ENCODE results near the gene ADSS1.

The ADSS1 gene

GRCh38 chr14:104699426-104699748 lies 24.6 kb upstream of the ADSS1 start:
- TF ChIP-seq POLR2A (IDR thresholded peaks at IDR 0.05; ENCODE audit: low read depth, low read length) (no peak), POLR2AphosphoS5 (IDR thresholded peaks at IDR 0.05; ENCODE audit: low read depth, low read length) (no peak), TAF1 (IDR thresholded peaks at IDR 0.05; ENCODE audit: low read depth, low read length) (no peak), PAX5 (IDR thresholded peaks at IDR 0.05; ENCODE audit: insufficient read depth, low read length, severe bottlenecking) (no peak), POU2F2 (IDR thresholded peaks at IDR 0.05; ENCODE audit: low read depth, low read length) (no peak), SPI1 (IDR thresholded peaks at IDR 0.05; ENCODE audit: low read depth, low read length) (no peak)
- DNase-seq (ENCODE audit: insufficient read length, low spot score) (no peak), FAIRE-seq (no peak)

- TF ChIP-seq POLR2AphosphoS5 (IDR thresholded peaks at IDR 0.05; ENCODE audit: low read depth, low read length) (no peak), TAF1 (IDR thresholded peaks at IDR 0.05; ENCODE audit: low read depth, low read length) (no peak), SPI1 (IDR thresholded peaks at IDR 0.05; ENCODE audit: low read depth, low read length) (no peak), POU2F2 (IDR thresholded peaks at IDR 0.05; ENCODE audit: low read depth, low read length) (no peak), POLR2A (IDR thresholded peaks at IDR 0.05; ENCODE audit: low read depth, low read length) (no peak)
- no peak for FAIRE-seq
- DNase-seq (ENCODE audit: insufficient read length, low spot score): no peak
These were observed 23.8 kb upstream of the ADSS1 start for GRCh38 chr14:104700225-104700651.

GRCh38 chr14:104700747-104701217 lies 23.2 kb upstream of the ADSS1 start:
- TF ChIP-seq TAF1 (IDR thresholded peaks at IDR 0.05; ENCODE audit: low read depth, low read length) (no peak), POLR2AphosphoS5 (IDR thresholded peaks at IDR 0.05; ENCODE audit: low read depth, low read length) (no peak), POLR2A (IDR thresholded peaks at IDR 0.05; ENCODE audit: low read depth, low read length) (no peak), SPI1 (IDR thresholded peaks at IDR 0.05; ENCODE audit: low read depth, low read length) (no peak), POU2F2 (IDR thresholded peaks at IDR 0.05; ENCODE audit: low read depth, low read length) (no peak), PAX5 (IDR thresholded peaks at IDR 0.05; ENCODE audit: insufficient read depth, low read length, severe bottlenecking) (no peak)
- no peak for DNase-seq (ENCODE audit: insufficient read length, low spot score)
- no peak for FAIRE-seq

- DNase-seq (ENCODE audit: insufficient read length, low spot score): no peak
- TF ChIP-seq POU2F2 (IDR thresholded peaks at IDR 0.05; ENCODE audit: low read depth, low read length) (no peak), POLR2AphosphoS5 (IDR thresholded peaks at IDR 0.05; ENCODE audit: low read depth, low read length) (no peak), SPI1 (IDR thresholded peaks at IDR 0.05; ENCODE audit: low read depth, low read length) (no peak), TAF1 (IDR thresholded peaks at IDR 0.05; ENCODE audit: low read depth, low read length) (no peak), PAX5 (IDR thresholded peaks at IDR 0.05; ENCODE audit: insufficient read depth, low read length, severe bottlenecking) (no peak)
- FAIRE-seq: no peak
These were observed 22.5 kb upstream of the ADSS1 start for GRCh38 chr14:104701383-104702076.

GRCh38 chr14:104702106-104702505 lies 21.9 kb upstream of the ADSS1 start:
- TF ChIP-seq POLR2AphosphoS5 (IDR thresholded peaks at IDR 0.05; ENCODE audit: low read depth, low read length) (no peak), SPI1 (IDR thresholded peaks at IDR 0.05; ENCODE audit: low read depth, low read length) (no peak), PAX5 (IDR thresholded peaks at IDR 0.05; ENCODE audit: insufficient read depth, low read length, severe bottlenecking) (no peak), TAF1 (IDR thresholded peaks at IDR 0.05; ENCODE audit: low read depth, low read length) (no peak), POU2F2 (IDR thresholded peaks at IDR 0.05; ENCODE audit: low read depth, low read length) (no peak), POLR2A (IDR thresholded peaks at IDR 0.05; ENCODE audit: low read depth, low read length) (no peak)
- no peak for DNase-seq (ENCODE audit: insufficient read length, low spot score)
- no peak for FAIRE-seq

- FAIRE-seq (no peak), DNase-seq (ENCODE audit: insufficient read length, low spot score) (no peak)
- TF ChIP-seq POLR2A (IDR thresholded peaks at IDR 0.05; ENCODE audit: low read depth, low read length): no peak
- no peak for TF ChIP-seq TAF1 (IDR thresholded peaks at IDR 0.05; ENCODE audit: low read depth, low read length)
- TF ChIP-seq PAX5 (IDR thresholded peaks at IDR 0.05; ENCODE audit: insufficient read depth, low read length, severe bottlenecking): no peak
- no peak for TF ChIP-seq POU2F2 (IDR thresholded peaks at IDR 0.05; ENCODE audit: low read depth, low read length)
- no peak for TF ChIP-seq POLR2AphosphoS5 (IDR thresholded peaks at IDR 0.05; ENCODE audit: low read depth, low read length)
- no peak for TF ChIP-seq SPI1 (IDR thresholded peaks at IDR 0.05; ENCODE audit: low read depth, low read length)
These were observed 21.4 kb upstream of the ADSS1 start for GRCh38 chr14:104702673-104703072.

GRCh38 chr14:104703269-104703668 lies 20.8 kb upstream of the ADSS1 start:
- DNase-seq (ENCODE audit: insufficient read length, low spot score) (no peak), FAIRE-seq (no peak)
- TF ChIP-seq SPI1 (IDR thresholded peaks at IDR 0.05; ENCODE audit: low read depth, low read length) (no peak), TAF1 (IDR thresholded peaks at IDR 0.05; ENCODE audit: low read depth, low read length) (no peak), PAX5 (IDR thresholded peaks at IDR 0.05; ENCODE audit: insufficient read depth, low read length, severe bottlenecking) (no peak), POLR2A (IDR thresholded peaks at IDR 0.05; ENCODE audit: low read depth, low read length) (no peak), POLR2AphosphoS5 (IDR thresholded peaks at IDR 0.05; ENCODE audit: low read depth, low read length) (no peak), POU2F2 (IDR thresholded peaks at IDR 0.05; ENCODE audit: low read depth, low read length) (no peak)

GRCh38 chr14:104704252-104704651 lies 19.8 kb upstream of the ADSS1 start:
- no peak for TF ChIP-seq SPI1 (IDR thresholded peaks at IDR 0.05; ENCODE audit: low read depth, low read length)
- TF ChIP-seq PAX5 (IDR thresholded peaks at IDR 0.05; ENCODE audit: insufficient read depth, low read length, severe bottlenecking): no peak
- no peak for TF ChIP-seq POU2F2 (IDR thresholded peaks at IDR 0.05; ENCODE audit: low read depth, low read length)
- TF ChIP-seq POLR2A (IDR thresholded peaks at IDR 0.05; ENCODE audit: low read depth, low read length): no peak
- TF ChIP-seq POLR2AphosphoS5 (IDR thresholded peaks at IDR 0.05; ENCODE audit: low read depth, low read length): no peak
- TF ChIP-seq TAF1 (IDR thresholded peaks at IDR 0.05; ENCODE audit: low read depth, low read length): no peak
- FAIRE-seq (no peak), DNase-seq (ENCODE audit: insufficient read length, low spot score) (no peak)

GRCh38 chr14:104705340-104706047 lies 18.5 kb upstream of the ADSS1 start:
- no peak for TF ChIP-seq POLR2AphosphoS5 (IDR thresholded peaks at IDR 0.05; ENCODE audit: low read depth, low read length)
- TF ChIP-seq TAF1 (IDR thresholded peaks at IDR 0.05; ENCODE audit: low read depth, low read length): no peak
- TF ChIP-seq POU2F2 (IDR thresholded peaks at IDR 0.05; ENCODE audit: low read depth, low read length): no peak
- no peak for TF ChIP-seq SPI1 (IDR thresholded peaks at IDR 0.05; ENCODE audit: low read depth, low read length)
- no peak for TF ChIP-seq PAX5 (IDR thresholded peaks at IDR 0.05; ENCODE audit: insufficient read depth, low read length, severe bottlenecking)
- no peak for TF ChIP-seq POLR2A (IDR thresholded peaks at IDR 0.05; ENCODE audit: low read depth, low read length)
- DNase-seq (ENCODE audit: insufficient read length, low spot score) (no peak), FAIRE-seq (no peak)
